BLaER1 treated with 17β-estradiol and CSF1 and Interleukin-3, amounts not matched to agents 10 nM and 100 nM (cell line): ENCODE results near the gene KRT6C.
"Not testable (repeated sequence)": the region's sequence is repeated elsewhere in the genome, so short reads cannot be mapped to it uniquely, and the experiment has no call there.

ENCODE experiments used
- H3K27ac ChIP-seq, 11 experiments: shearing (Covaris generic); formaldehyde crosslinking; 2 replicates each; pipeline ENCODE4 v1.8.1; 2022
- H3K27me3 ChIP-seq, 11 experiments: shearing (Covaris generic); formaldehyde crosslinking; 2 replicates each; pipeline ENCODE4 v1.8.1; 2022
- H3K36me3 ChIP-seq, 11 experiments: shearing (Covaris generic); formaldehyde crosslinking; 2 replicates each; pipeline ENCODE4 v1.8.1; 2022
- H3K4me1 ChIP-seq, 10 experiments: shearing (Covaris generic); formaldehyde crosslinking; 2 replicates each; pipeline ENCODE4 v1.8.1; 2022
- H3K4me2 ChIP-seq, 11 experiments: shearing (Covaris generic); formaldehyde crosslinking; 2 replicates each; pipeline ENCODE4 v1.8.1; 2022
- H3K4me3 ChIP-seq, 10 experiments: shearing (Covaris generic); formaldehyde crosslinking; 2 replicates each; pipeline ENCODE4 v1.8.1; 2022
- H3K9ac ChIP-seq, 11 experiments: shearing (Covaris generic); formaldehyde crosslinking; 2 replicates each; pipeline ENCODE4 v1.8.1; 2022
- H3K9me3 ChIP-seq, 11 experiments: shearing (Covaris generic); formaldehyde crosslinking; replicated peaks in 1 of 11; 2 replicates each; pipeline ENCODE4 v1.8.1; 2022
- H4K20me1 ChIP-seq, 11 experiments: shearing (Covaris generic); formaldehyde crosslinking; 2 replicates each; pipeline ENCODE4 v1.8.1; 2022
- Cebpa-rat ChIP-seq, 11 experiments: shearing (Covaris generic); IDR thresholded peaks; 2 replicates each; pipeline ENCODE4 v1.8.1; 2022

Gene KRT6C

GRCh38 chr12:52474212-52474611 is 607 bp upstream of the KRT6C start:
- Histone ChIP-seq H3K4me2 (no peak overlapping the region), H3K27me3 (no peaks in the 10 kb centered on the region), H3K4me3 (no peak overlapping the region), H3K4me1 (no peaks in the 10 kb centered on the region), H3K36me3 (no peaks in the 10 kb centered on the region), H3K27ac (no peak overlapping the region), H3K9ac (no peak overlapping the region), H3K9me3 (peaks cover 0 to 17% (median 9%) of the 10 kb centered on the region in 11 experiments; a peak in 14 of 22 replicates), H4K20me1 (no peaks in the 10 kb centered on the region)
- TF ChIP-seq Cebpa-rat (IDR thresholded peaks at IDR 0.05): no peak

GRCh38 chr12:52469853-52470252 is 3.8 kb downstream of the KRT6C start:
- no peak for TF ChIP-seq Cebpa-rat (IDR thresholded peaks at IDR 0.05)
- Histone ChIP-seq H3K4me1 (no peaks in the 10 kb centered on the region), H3K9me3 (no peaks in the 10 kb centered on the region), H4K20me1 (no peaks in the 10 kb centered on the region), H3K27ac (no peak overlapping the region), H3K27me3 (no peaks in the 10 kb centered on the region), H3K4me2 (no peak overlapping the region), H3K36me3 (no peaks in the 10 kb centered on the region), H3K4me3 (no peak overlapping the region), H3K9ac (no peak overlapping the region)

GRCh38 chr12:52464897-52465296 is 8.7 kb downstream of the KRT6C start:
- H3K4me2 ChIP-seq: no peak overlapping the region
- no peaks in the 10 kb centered on the region for H3K27me3 ChIP-seq
- H4K20me1 ChIP-seq: no peaks in the 10 kb centered on the region
- no peak overlapping the region for H3K9ac ChIP-seq
- H3K4me1 ChIP-seq: no peaks in the 10 kb centered on the region
- H3K4me3 ChIP-seq: no peak overlapping the region
- TF ChIP-seq Cebpa-rat (IDR thresholded peaks at IDR 0.05): no peak
- no peak overlapping the region for H3K27ac ChIP-seq
- no peaks in the 10 kb centered on the region for H3K9me3 ChIP-seq
- no peaks in the 10 kb centered on the region for H3K36me3 ChIP-seq

GRCh38 chr12:52461693-52462092 is 11.9 kb downstream of the KRT6C start:
- no peak overlapping the region for H3K4me3 ChIP-seq
- H3K4me2 ChIP-seq: no peak overlapping the region
- H3K27ac ChIP-seq: no peak overlapping the region
- H3K9ac ChIP-seq: no peak overlapping the region
- no peaks in the 10 kb centered on the region for H3K36me3 ChIP-seq
- no peaks in the 10 kb centered on the region for H3K4me1 ChIP-seq
- H4K20me1 ChIP-seq: no peaks in the 10 kb centered on the region
- no peaks in the 10 kb centered on the region for H3K27me3 ChIP-seq
- no peaks in the 10 kb centered on the region for H3K9me3 ChIP-seq
- TF ChIP-seq Cebpa-rat (IDR thresholded peaks at IDR 0.05): no peak

- Histone ChIP-seq H4K20me1 (no peaks in the 10 kb centered on the region), H3K4me2 (no peak overlapping the region), H3K27me3 (no peaks in the 10 kb centered on the region), H3K27ac (no peak overlapping the region), H3K36me3 (no peaks in the 10 kb centered on the region), H3K4me1 (no peaks in the 10 kb centered on the region), H3K9me3 (no peaks in the 10 kb centered on the region), H3K4me3 (no peak overlapping the region), H3K9ac (no peak overlapping the region)
- no peak for TF ChIP-seq Cebpa-rat (IDR thresholded peaks at IDR 0.05)
Observed at GRCh38 chr12:52458861-52459260, 14.7 kb downstream of the KRT6C start.

GRCh38 chr12:52455821-52456220 is 17.8 kb downstream of the KRT6C start:
- H3K4me3 ChIP-seq: no peak overlapping the region
- no peaks in the 10 kb centered on the region for H3K36me3 ChIP-seq
- no peaks in the 10 kb centered on the region for H3K4me1 ChIP-seq
- H4K20me1 ChIP-seq: no peaks in the 10 kb centered on the region
- no peaks in the 10 kb centered on the region for H3K27me3 ChIP-seq
- TF ChIP-seq Cebpa-rat (IDR thresholded peaks at IDR 0.05): peak in 1 of 11 experiments; percentile 39; a peak in 2 of 22 replicates
- H3K27ac ChIP-seq: no peak overlapping the region
- H3K9ac ChIP-seq: no peak overlapping the region
- no peaks in the 10 kb centered on the region for H3K9me3 ChIP-seq
- no peak overlapping the region for H3K4me2 ChIP-seq

- no peaks in the 10 kb centered on the region for H3K9me3 ChIP-seq
- no peak overlapping the region for H3K27ac ChIP-seq
- no peak overlapping the region for H3K4me2 ChIP-seq
- H3K9ac ChIP-seq: no peak overlapping the region
- H3K36me3 ChIP-seq: no peaks in the 10 kb centered on the region
- H3K4me1 ChIP-seq: no peaks in the 10 kb centered on the region
- H3K4me3 ChIP-seq: no peak overlapping the region
- no peaks in the 10 kb centered on the region for H4K20me1 ChIP-seq
- no peak for TF ChIP-seq Cebpa-rat (IDR thresholded peaks at IDR 0.05)
- no peaks in the 10 kb centered on the region for H3K27me3 ChIP-seq
Observed at GRCh38 chr12:52454411-52455201, 19.0 kb downstream of the KRT6C start.

GRCh38 chr12:52452101-52452500 is 21.5 kb downstream of the KRT6C start, which contains the start of gene KRT6B:
TSS of gene KRT6B (minus strand) at chr12:52452146. CDS start at chr12:52452078, 68 bp downstream.
- no peak for TF ChIP-seq Cebpa-rat (IDR thresholded peaks at IDR 0.05)
- Histone ChIP-seq H3K9me3 (no peaks in the 10 kb centered on the region), H3K9ac (no peak within 1 kb of the TSS), H3K27ac (no peak within 1 kb of the TSS), H3K4me3 (no peak within 1 kb of the TSS), H3K4me2 (no peak within 1 kb of the TSS), H3K27me3 (no peaks in the 10 kb centered on the region), H4K20me1 (no peaks in the 10 kb centered on the region), H3K36me3 (no peaks in the 10 kb centered on the region), H3K4me1 (no peaks in the 10 kb centered on the region)

GRCh38 chr12:52448228-52448627 is 25.4 kb downstream of the KRT6C start:
- H3K9ac ChIP-seq: no peak overlapping the region
- no peaks in the 10 kb centered on the region for H3K27me3 ChIP-seq
- no peaks in the 10 kb centered on the region for H3K36me3 ChIP-seq
- H3K4me1 ChIP-seq: no peaks in the 10 kb centered on the region
- no peaks in the 10 kb centered on the region for H4K20me1 ChIP-seq
- H3K4me2 ChIP-seq: no peak overlapping the region
- H3K27ac ChIP-seq: no peak overlapping the region
- H3K9me3 ChIP-seq: no peaks in the 10 kb centered on the region
- H3K4me3 ChIP-seq: no peak overlapping the region
- TF ChIP-seq Cebpa-rat (IDR thresholded peaks at IDR 0.05): no peak

- not testable (repeated sequence) for H3K4me2 ChIP-seq, H3K27me3 ChIP-seq, H4K20me1 ChIP-seq, H3K4me1 ChIP-seq, H3K9me3 ChIP-seq, H3K9ac ChIP-seq, H3K27ac ChIP-seq, H3K36me3 ChIP-seq, H3K4me3 ChIP-seq
Observed at GRCh38 chr12:52447196-52447595, 26.4 kb downstream of the KRT6C start.
